Muscle of arm (tissue), 12 donors: Measurements from ENCODE around the gene TBC1D8. TPM values are rescaled to one million over a fixed set of nuclear protein-coding genes. Genes with fewer than 3 reads are reported as not detected.

Source experiments
- DNase-seq: peaks from one replicate; pipeline ENCODE4 v3.0.0-alpha.2; 2013
- polyA plus RNA-seq, 12 donors: library from polyadenylated mRNA; unstranded; fragments of 120-200 nt; gene quantifications; one replicate each; pipeline ENCODE4 v1.2.1, GENCODE V29; 2013; ENCODE audit not compliant: insufficient read length in 12 of 12

The TBC1D8 gene
- polyA plus RNA-seq, 12 donors, result 9.0 to 30.2 (median 21.5) TPM; not detected in 1

DNA sequence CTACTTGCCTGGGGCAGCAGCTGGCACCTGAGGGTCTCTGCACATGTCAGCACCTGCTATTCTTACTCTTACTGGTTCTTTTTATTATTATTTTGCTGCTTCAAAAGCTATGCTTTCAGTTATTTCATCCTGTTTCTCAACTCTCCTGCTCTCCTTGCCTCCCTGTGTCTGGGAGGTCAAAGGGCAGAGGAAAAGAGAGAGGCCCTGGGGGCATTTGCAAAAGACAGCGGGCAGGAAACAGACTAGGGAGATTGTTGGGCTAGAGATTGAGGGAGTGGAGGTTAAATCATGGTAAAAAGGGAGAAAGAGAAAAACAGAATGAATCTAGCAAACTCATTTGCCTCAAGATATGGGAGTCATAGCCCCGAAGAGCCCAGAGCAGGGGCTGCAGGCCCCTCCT, 170.2 kb downstream of the TBC1D8 start:
- no peak for DNase-seq

GRCh38 chr2:100980046-100980445, 171.1 kb downstream of the TBC1D8 start:
- no peak for DNase-seq

- peak; percentile 38 for DNase-seq
Observed at GRCh38 chr2:100978582-100979191, 172.5 kb downstream of the TBC1D8 start.

GRCh38 chr2:100977511-100977910, 173.7 kb downstream of the TBC1D8 start:
- DNase-seq, result no peak

DNA sequence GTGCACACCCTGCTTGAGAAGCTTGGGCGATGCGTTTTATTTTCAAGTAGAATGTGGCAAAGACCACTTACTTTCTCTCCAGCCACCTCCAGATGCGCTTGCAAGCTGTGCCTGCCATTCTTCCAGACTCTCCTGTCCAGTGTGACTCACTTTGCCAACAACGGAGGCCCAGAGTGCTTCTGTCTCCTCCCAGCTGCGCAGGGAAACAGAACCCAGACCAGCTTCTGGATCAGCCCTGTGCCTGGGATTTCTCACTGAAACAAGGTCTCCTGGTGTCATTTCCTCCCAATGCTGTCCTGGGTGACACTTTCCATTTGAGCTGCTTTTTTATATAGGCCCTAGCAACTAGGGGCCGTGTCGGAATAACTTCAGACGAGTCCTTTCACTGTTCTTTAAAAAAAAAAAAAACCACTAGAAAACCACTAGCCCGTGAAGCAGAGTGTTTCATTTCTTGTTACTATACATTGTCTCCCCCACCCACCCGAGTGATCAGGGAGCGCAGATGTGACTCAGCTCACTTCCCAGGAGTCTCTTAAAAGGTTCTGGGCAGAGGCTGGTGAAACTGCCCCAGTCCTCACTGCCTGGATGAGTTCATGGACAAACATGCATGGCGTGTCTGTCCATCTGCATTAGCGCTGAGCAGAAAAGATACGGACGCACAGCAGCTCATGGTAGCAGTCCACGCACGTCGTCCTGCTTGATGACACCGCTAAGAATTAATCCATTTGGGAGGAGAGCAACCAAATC, 174.4 kb downstream of the TBC1D8 start:
- DNase-seq, result no peak

DNA sequence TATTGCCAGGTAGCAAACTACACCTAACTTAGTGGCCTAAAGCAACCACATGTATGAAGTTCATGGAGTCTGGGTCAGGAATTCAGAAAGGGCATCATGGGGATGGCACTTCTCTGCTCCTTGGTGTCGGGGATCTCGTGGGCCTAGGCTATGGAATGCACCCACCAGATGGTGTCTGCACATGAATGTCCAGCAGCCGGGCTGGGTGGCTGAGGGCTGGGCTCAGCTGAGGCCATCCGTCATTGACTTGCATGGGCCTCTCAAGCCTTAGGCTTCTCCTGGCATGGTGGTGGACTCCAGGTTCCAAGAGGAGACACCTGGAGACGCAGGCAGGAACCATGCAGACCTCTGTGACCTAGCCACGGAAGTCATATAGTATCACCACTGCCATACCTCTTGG, 175.1 kb downstream of the TBC1D8 start:
- DNase-seq, result no peak

DNA sequence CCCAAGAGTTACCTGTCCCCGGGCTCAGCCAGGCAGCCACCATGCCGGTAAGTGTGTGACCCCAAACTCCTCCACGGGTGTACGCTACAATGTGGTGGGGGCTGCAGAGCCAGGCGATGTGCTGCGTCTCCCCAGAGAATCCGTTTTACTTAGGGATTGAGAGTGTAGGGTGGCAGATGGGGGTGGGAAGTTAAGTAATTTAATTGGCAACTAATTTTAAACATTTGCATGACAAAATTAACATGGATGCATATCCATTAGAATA, 175.7 kb downstream of the TBC1D8 start:
- DNase-seq, result no peak

- no peak for DNase-seq
Observed at GRCh38 chr2:100974712-100975520, 176.3 kb downstream of the TBC1D8 start.

DNA sequence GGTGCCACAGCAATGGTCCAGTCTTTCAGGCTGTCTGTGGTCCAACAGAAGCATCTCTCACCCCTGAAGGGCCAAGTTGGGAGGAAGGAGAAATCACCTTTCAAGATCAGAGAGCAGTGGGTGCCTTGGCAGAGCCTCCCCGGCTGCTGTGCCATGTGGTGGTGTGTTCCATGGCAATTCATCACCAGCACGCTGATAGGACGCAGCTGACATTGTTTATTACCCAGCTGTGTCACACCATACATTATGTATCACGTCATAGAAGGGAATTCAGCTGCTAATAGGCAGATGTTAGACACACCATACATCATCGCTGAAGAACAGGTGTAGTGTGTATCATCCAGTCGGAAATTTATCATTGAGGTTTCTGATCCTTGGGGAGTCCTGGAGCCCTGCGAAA, 178.7 kb downstream of the TBC1D8 start:
- no peak for DNase-seq

GRCh38 chr2:100971221-100971620, 180.0 kb downstream of the TBC1D8 start:
- DNase-seq, result no peak

- no peak for DNase-seq
Observed at GRCh38 chr2:100969998-100970397, 181.2 kb downstream of the TBC1D8 start.

- no peak for DNase-seq
Observed at GRCh38 chr2:100968146-100969145, 182.7 kb downstream of the TBC1D8 start.

DNA sequence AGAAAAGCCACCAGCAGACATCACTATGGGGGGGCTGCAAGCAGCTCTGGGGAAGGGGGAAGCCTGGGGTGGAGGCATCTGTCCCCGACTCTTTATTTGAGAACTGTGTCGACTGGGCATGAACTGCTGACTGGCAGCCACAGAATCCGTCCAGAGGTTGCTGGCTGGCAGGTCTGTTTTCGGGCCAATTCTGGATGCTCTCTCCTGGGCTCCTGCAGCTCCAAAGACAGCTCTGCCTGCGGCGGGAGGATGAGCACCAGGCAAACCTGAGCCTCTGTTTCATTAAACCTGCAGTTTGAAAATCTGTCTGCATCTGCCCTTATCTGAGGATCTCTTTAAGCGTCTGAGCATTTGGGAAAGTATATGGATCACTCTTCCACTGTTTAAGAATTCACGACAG, 183.5 kb downstream of the TBC1D8 start:
- DNase-seq, result no peak

DNA sequence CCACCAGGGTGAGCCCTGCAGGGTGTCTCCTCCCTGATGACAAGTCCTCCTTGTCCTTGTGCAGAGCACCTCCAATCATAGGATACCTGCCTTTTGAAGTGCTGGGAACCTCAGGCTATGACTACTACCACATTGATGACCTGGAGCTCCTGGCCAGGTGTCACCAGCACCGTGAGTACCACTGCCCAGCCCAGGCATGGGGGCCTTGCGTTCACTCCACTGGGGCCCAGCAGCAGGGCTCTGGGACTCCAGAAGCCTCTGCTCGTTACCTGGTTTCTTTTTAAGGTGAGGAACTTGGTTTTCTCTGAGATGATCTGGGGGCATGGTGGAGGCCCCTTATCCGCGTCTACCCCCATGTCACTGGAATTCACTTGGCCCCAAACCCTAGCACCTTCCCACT, 185.6 kb downstream of the TBC1D8 start:
- DNase-seq, result no peak

DNA sequence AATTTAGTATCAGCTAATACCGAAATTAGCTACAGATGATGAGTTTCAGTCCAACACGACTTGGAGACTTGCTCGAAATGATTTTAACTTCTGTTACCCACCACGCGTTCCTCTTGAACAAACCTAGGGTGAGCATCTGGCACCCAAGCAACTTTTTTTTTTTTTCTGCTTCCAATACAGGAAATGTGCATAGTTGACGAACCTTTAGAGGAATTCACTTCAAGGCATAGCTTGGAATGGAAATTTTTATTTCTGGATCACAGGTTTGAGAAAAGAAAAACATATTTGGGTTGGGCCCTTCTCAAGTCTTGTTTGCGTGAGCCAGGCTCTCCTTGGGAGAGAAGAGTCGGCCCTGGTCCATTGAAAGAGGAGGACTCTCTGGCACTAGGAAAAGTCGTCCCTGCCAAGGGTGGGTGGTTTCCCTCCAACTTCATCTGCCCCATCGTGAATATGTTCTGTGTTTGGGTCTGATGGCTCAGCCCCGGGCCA, 186.5 kb downstream of the TBC1D8 start:
- DNase-seq, result peak; percentile 63

GRCh38 chr2:100964222-100964621, 187.0 kb downstream of the TBC1D8 start:
- DNase-seq, result no peak

GRCh38 chr2:100963026-100963375, 188.2 kb downstream of the TBC1D8 start:
- no peak for DNase-seq

DNA sequence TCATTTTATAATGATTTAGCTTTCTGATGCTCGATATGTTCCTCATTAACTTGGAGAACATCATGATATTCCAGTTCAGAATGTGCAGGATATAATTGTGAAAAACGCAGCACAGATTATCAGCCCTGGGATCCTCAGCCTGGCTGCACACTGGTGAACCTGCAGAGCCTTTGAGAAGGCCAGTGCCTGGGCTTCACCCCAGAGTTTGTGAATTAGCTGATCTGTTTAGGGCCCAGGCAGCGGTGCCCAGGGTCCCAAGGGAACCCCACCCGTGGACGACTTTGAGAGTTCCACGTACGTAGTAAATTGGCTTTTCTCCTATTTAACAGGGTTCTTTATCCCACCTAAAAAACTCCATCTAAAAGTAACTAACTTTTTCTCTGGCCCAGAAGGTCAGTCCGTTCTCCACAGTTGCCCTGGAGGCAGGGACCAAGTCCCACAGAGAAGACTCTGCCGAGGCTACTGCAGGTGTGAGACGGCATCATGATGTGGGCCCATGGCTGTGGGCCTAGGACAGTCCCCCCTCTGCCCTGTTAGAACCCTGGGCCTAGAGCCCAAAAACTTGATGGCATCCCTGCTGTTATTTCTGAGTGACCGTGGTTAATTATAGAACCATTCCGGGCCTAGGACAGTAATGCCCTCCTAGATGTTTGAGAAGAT, 188.7 kb downstream of the TBC1D8 start:
- DNase-seq, result no peak

DNA sequence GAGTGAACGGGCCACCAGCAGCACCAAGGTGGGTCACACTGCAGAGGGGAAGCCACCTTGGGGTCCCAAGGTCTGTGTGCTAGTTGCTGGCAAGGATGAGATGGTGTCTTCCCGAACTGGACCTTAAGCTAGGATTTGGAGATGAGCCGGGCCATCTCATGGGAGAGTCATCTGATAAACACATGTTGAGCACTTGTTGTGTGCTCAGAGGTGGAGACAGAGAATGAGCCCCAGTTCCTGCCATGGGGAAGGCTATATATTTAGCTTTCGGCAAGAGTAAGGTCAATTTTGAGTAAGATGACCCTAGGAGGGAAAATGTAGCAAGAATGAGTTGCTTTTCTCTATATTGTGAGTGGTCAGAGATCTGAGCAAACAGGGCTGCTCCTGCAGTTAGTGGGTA, 190.5 kb downstream of the TBC1D8 start:
- DNase-seq, result no peak

GRCh38 chr2:100959225-100959880, 191.8 kb downstream of the TBC1D8 start:
- DNase-seq, result no peak
